Heart left ventricle (tissue), 16 donors: Measurements from ENCODE around the gene PIP5KL1. TPM values are rescaled to one million over a fixed set of nuclear protein-coding genes. Genes with fewer than 3 reads are reported as not detected.

Source experiments
- ATAC-seq, 4 donors: fragments of 200-7000 bp; cut with Tn5 transposase; one replicate each; pipeline ENCODE4 v1.9.1; 2020 to 2022; ENCODE audit warnings: moderate library complexity in 4 of 4, mild to moderate bottlenecking in 3 of 4, moderate number of reproducible peaks in 1 of 4
- DNase-seq, 5 donors: peaks; one replicate each; pipeline ENCODE4 v3.0.0-alpha.2; 2020
- H3K27ac ChIP-seq, 12 donors: fragments of 200-600 bp; sonication (generic) in 4 of 12; one replicate each; pipeline versions ENCODE4 v1.5.0 to v1.8.0; 2016 to 2022; ENCODE audit warnings: mild to moderate bottlenecking in 2 of 12
- H3K27me3 ChIP-seq, 9 donors: fragments of 200-600 bp; sonication (generic) in 2 of 9; one replicate each; pipeline versions ENCODE4 v1.5.1 to v1.8.0; 2016 to 2022; ENCODE audit warnings: mild to moderate bottlenecking in 3 of 9
- H3K36me3 ChIP-seq, 9 donors: fragments of 200-600 bp; sonication (generic) in 2 of 9; one replicate each; pipeline versions ENCODE4 v1.5.0 to v1.8.0; 2018 to 2022; ENCODE audit warnings: mild to moderate bottlenecking in 2 of 9
- H3K4me1 ChIP-seq, 12 donors: fragments of 200-600 bp; sonication (generic) in 4 of 12; one replicate each; pipeline versions ENCODE4 v1.5.0 to v1.8.0; 2016 to 2022; ENCODE audit warnings: mild to moderate bottlenecking in 3 of 12
- H3K4me3 ChIP-seq, 12 donors: fragments of 200-600 bp; sonication (generic) in 4 of 12; one replicate each; pipeline versions ENCODE4 v1.5.0 to v1.8.0; 2017 to 2022; ENCODE audit warnings: mild to moderate bottlenecking in 9 of 12, moderate library complexity in 4 of 12
- H3K9me3 ChIP-seq, 12 donors: fragments of 200-600 bp; sonication (generic) in 4 of 12; one replicate each; pipeline versions ENCODE4 v1.5.0 to v1.8.0; 2016 to 2022; ENCODE audit warnings: mild to moderate bottlenecking in 1 of 12
- POLR2A ChIP-seq, 2 donors: fragments of 450-650 bp; IDR thresholded peaks; one replicate each; pipeline ENCODE4 v1.6.1; 2017; ENCODE audit warnings: antibody characterized with exemption in 2 of 2, mild to moderate bottlenecking in 2 of 2, moderate library complexity in 2 of 2
- WGBS, 4 donors: extraction: QIAGEN DNeasy Blood & Tissue Kit in 2 of 4; methylation state at CpG; one replicate each; pipeline versions ENCODE4 v1.1.5 to v1.1.7; 2013 to 2018; 5-methylcytosine and 5-hydroxymethylcytosine counted together
- intact Hi-C, 10 donors: fragments of 100-400 bp; cut with DNase I; formaldehyde crosslinking; loops; one replicate each; pipeline versions ENCODE4 v1.11.1 to v1.14.2; 2022
- polyA plus RNA-seq, 2 donors: library from polyadenylated mRNA; stranded (reverse); fragments of 200-250 nt; gene quantifications; one replicate each; pipeline ENCODE4 v1.2.3, GENCODE V29; 2013
- total RNA-seq, 9 donors: library from RNA; depleted of rRNA in 2 of 9; stranded (reverse); fragments of >200 nt in 2 of 9; fragmentation: NEBNext Ultra II Directional in 3 of 9; extraction: Animal tissue kit (Norgen Biotek cat#: 25700) in 3 of 9; gene quantifications; one replicate each; pipeline versions ENCODE4 v1.1.0 to v1.2.4, GENCODE V29; 2016 to 2023
- TF ChIP-seq, protein P1 (sequence below), 12 donors: fragments of 200-600 bp; sonication (generic) in 4 of 12; IDR thresholded peaks; one replicate each; pipeline versions ENCODE4 v1.5.0 to v1.8.0; 2018 to 2022; ENCODE audit warnings: antibody characterized with exemption in 12 of 12, mild to moderate bottlenecking in 5 of 12
- donor health status: ischemic (EF 13 %, LVEDD 7.1; RV severe dilation, severe dysfunction).
- donor health status: healthy with polysubstance abuse.
- donor health status: DM: no; HTN: yes; CAD: no.
- donor health status: DM: no; HTN: no; CAD: no.
- donor health status: ischemic (EF 25% LVEDD 6.9; RV normal size, moderate dysfunction).
- donor health status: ischemic (EF 25% LVEDD 5.7; RV mildly dilated, moderate dysfunction).
- donor health status: healthy.
- donor health status: DM: yes; HTN: yes; CAD: no.
- donor health status: ischemic (EF 35%, LVEDD 5.7; RV mildly dilated, moderate dysfunction).
- donor health status: nonischemic (EF 11% LVEDD 7.7; RV severe dilation, severe dysfunction).
- donor health status: DM: yes; HTN: yes; CAD: no.
- donor health status: PGD.
- donor health status: ischemic (EF 29% LVEDD 5.4; RV normal size, mild dysfunction).
- donor health status: nonischemic (EF 23%, LVEDD 6.1; RV moderate dilation, normal function).

The PIP5KL1 gene
- total and polyA plus RNA-seq, 11 donors: 0.12 to 0.77 (median 0.50) TPM; not detected in 2

GRCh38 chr9:127941062-127941960, 10.7 kb upstream of the PIP5KL1 start:
- TF ChIP-seq, protein P1, sequence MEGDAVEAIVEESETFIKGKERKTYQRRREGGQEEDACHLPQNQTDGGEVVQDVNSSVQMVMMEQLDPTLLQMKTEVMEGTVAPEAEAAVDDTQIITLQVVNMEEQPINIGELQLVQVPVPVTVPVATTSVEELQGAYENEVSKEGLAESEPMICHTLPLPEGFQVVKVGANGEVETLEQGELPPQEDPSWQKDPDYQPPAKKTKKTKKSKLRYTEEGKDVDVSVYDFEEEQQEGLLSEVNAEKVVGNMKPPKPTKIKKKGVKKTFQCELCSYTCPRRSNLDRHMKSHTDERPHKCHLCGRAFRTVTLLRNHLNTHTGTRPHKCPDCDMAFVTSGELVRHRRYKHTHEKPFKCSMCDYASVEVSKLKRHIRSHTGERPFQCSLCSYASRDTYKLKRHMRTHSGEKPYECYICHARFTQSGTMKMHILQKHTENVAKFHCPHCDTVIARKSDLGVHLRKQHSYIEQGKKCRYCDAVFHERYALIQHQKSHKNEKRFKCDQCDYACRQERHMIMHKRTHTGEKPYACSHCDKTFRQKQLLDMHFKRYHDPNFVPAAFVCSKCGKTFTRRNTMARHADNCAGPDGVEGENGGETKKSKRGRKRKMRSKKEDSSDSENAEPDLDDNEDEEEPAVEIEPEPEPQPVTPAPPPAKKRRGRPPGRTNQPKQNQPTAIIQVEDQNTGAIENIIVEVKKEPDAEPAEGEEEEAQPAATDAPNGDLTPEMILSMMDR (IDR thresholded peaks at IDR 0.05): no peak
- no peak for TF ChIP-seq POLR2A (IDR thresholded peaks at IDR 0.05)
- ATAC-seq: no peak
- Histone ChIP-seq H3K9me3 (no peaks in the 10 kb centered on the region), H3K36me3 (peaks cover 0 to 36% (median 18%) of the 10 kb centered on the region in 9 donors), H3K4me1 (peaks cover 6 to 41% (median 29%) of the 10 kb centered on the region in 12 donors), H3K4me3 (no peak overlapping the region), H3K27ac (no peak overlapping the region), H3K27me3 (no peaks in the 10 kb centered on the region)
- intact Hi-C loops: loop anchor here in 4 of 10 donors (5.0 kb wide), 1 partner anchor 176 kb away; no protein-coding TSS in a partner anchor
- peak in 1 of 5 donors; percentile 36 for DNase-seq
- 81 to 84% (median 84%) methylated on average over 12 to 18 of the region's 18 CpGs for WGBS, 4 donors

GRCh38 chr9:127940593-127940992, 10.0 kb upstream of the PIP5KL1 start:
- DNase-seq (no peak), ATAC-seq (no peak)
- Histone ChIP-seq H3K27me3 (no peaks in the 10 kb centered on the region), H3K4me1 (peaks cover 6 to 41% (median 29%) of the 10 kb centered on the region in 12 donors), H3K9me3 (no peaks in the 10 kb centered on the region), H3K4me3 (no peak overlapping the region), H3K27ac (no peak overlapping the region), H3K36me3 (peaks cover 0 to 36% (median 18%) of the 10 kb centered on the region in 9 donors)
- intact Hi-C loops: loop anchor here in 4 of 10 donors (5.0 kb wide), 1 partner anchor 177 kb away; no protein-coding TSS in a partner anchor
- 85 to 90% (median 89%) methylated on average over 4 of the region's 4 CpGs for WGBS, 4 donors
- TF ChIP-seq, protein P1 (IDR thresholded peaks at IDR 0.05): no peak
- TF ChIP-seq POLR2A (IDR thresholded peaks at IDR 0.05): no peak

DNA sequence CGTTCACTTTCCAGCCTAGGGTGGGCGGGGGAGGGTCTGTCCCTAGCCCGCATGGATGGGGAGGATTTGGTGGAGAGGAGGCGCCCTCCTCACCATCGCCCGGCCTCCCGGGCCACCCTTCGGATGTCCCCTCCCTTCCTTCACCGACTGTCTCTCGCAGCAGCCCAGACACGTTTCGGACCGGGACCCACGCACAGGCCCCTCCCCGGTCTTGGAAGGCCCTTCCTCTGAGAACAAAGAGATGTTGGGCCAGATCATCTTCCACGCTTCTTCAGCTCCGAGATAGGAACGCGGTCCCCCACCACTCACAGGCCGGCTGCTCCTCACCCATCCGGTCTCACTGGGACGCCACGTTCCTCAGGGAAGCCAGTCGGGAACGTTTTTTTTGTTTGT, 7.7 kb upstream of the PIP5KL1 start:
- peaks cover 0 to 25% (median 9%) of the 10 kb centered on the region in 9 donors for H3K36me3 ChIP-seq
- H3K4me3 ChIP-seq: peak overlapping the region in 11 of 12 donors; percentile 54 to 93 (median 81)
- intact Hi-C loops: loop anchor here in 1 of 10 donors (5.0 kb wide), 1 partner anchor 286 kb away; no protein-coding TSS in a partner anchor
- DNase-seq (peak in 1 of 5 donors; percentile 37), ATAC-seq (peak; percentile 10 to 60 (median 25))
- peak overlapping the region in 11 of 12 donors; percentile 43 to 80 (median 74) for H3K27ac ChIP-seq
- H3K9me3 ChIP-seq: no peaks in the 10 kb centered on the region
- no peaks in the 10 kb centered on the region for H3K27me3 ChIP-seq
- 27 to 31% (median 30%) methylated on average over 24 to 25 of the region's 25 CpGs for WGBS, 4 donors
- peaks cover 6 to 40% (median 29%) of the 10 kb centered on the region in 12 donors for H3K4me1 ChIP-seq
- no peak for TF ChIP-seq POLR2A (IDR thresholded peaks at IDR 0.05)
- TF ChIP-seq, protein P1 (IDR thresholded peaks at IDR 0.05): no peak
